GM18951 (cell line): ENCODE results near the gene CDS1.
"Not testable (repeated sequence)": the region's sequence is repeated elsewhere in the genome, so short reads cannot be mapped to it uniquely, and the experiment has no call there.

Experiments
- POLR2A ChIP-seq: IDR thresholded peaks from 4 replicates; pipeline ENCODE4 v1.6.1; 2011; ENCODE audit warnings: mild to moderate bottlenecking; ENCODE audit not compliant: insufficient read length, insufficient read depth; ENCODE audit errors: extremely low read depth
- in situ Hi-C: fragments of 300-500 bp; cut with MboI; formaldehyde crosslinking; loops from one replicate; pipeline ENCODE4 v1.12.0; 2022; ENCODE audit warnings: low sequenced_read_pairs, mixed read lengths, inconsistent platforms; ENCODE audit not compliant: unreplicated experiment

CDS1 gene

GRCh38 chr4:84632092-84632491, 49.2 kb downstream of the CDS1 start:
- in situ Hi-C loops = no loop called here
- no peak for TF ChIP-seq POLR2A

GRCh38 chr4:84634961-84635360, 52.0 kb downstream of the CDS1 start:
- in situ Hi-C loops = no loop called here
- TF ChIP-seq POLR2A = no peak

- TF ChIP-seq POLR2A = no peak
- in situ Hi-C loops = no loop called here
Observed at GRCh38 chr4:84638092-84638491, 55.2 kb downstream of the CDS1 start.

- no peak for TF ChIP-seq POLR2A
- in situ Hi-C loops = no loop called here
Observed at GRCh38 chr4:84639145-84639544, 56.2 kb downstream of the CDS1 start.

- no peak for TF ChIP-seq POLR2A
- in situ Hi-C loops = no loop called here
Observed at GRCh38 chr4:84644087-84644486, 61.2 kb downstream of the CDS1 start.

- in situ Hi-C loops = no loop called here
- TF ChIP-seq POLR2A = no peak
Observed at GRCh38 chr4:84647312-84647884, 64.5 kb downstream of the CDS1 start.

GRCh38 chr4:84648178-84648577, 65.3 kb downstream of the CDS1 start:
- no peak for TF ChIP-seq POLR2A
- in situ Hi-C loops = no loop called here

- in situ Hi-C loops = no loop called here
- no peak for TF ChIP-seq POLR2A
Observed at GRCh38 chr4:84648863-84649647, 66.1 kb downstream of the CDS1 start.

- in situ Hi-C loops = no loop called here
Observed at GRCh38 chr4:84651499-84651898, 68.6 kb downstream of the CDS1 start.

GRCh38 chr4:84652478-84652877, 69.6 kb downstream of the CDS1 start:
- in situ Hi-C loops = no loop called here
- TF ChIP-seq POLR2A = no peak

More at GRCh38 chr4:84651499-84651898, 68.6 kb downstream of the CDS1 start:
- no peak for TF ChIP-seq POLR2A

- no peak for TF ChIP-seq POLR2A
- in situ Hi-C loops = no loop called here
Observed at GRCh38 chr4:84660606-84661005, 77.7 kb downstream of the CDS1 start.

- no peak for TF ChIP-seq POLR2A
- in situ Hi-C loops = no loop called here
Observed at GRCh38 chr4:84661191-84661939, 78.4 kb downstream of the CDS1 start.

- in situ Hi-C loops = not testable (repeated sequence)
Observed at GRCh38 chr4:84664767-84665166, 81.8 kb downstream of the CDS1 start.

GRCh38 chr4:84666439-84666838, 83.5 kb downstream of the CDS1 start:
- in situ Hi-C loops = no loop called here
- no peak for TF ChIP-seq POLR2A
